ELF-1 (cell line): ENCODE measurements around the gene MSANTD1.

ENCODE experiments used
- DNase-seq: peaks from one replicate; pipeline ENCODE4 v3.0.0-alpha.2; 2016; ENCODE audit warnings: low read depth, low spot score

The MSANTD1 gene

DNA sequence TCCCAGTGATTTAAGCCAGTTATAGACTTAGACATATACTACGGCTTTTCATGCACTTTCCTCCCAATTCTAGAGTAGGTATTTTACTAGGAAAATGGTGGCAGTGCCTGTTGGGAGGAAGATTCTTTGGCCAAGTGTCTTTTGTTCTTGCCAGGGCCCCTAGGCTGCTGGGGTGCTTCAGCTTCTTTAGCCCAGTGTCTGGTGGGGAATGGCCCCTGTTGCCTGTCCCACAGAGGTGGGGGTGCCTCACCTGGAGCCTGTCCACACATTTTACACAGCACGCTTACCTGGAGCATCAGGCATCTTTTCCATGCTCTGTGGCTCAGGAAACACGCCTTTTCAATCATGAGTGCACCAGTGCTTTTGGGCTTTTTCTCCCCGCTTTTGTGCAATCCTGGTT, 33.2 kb upstream of the MSANTD1 start:
- DNase-seq = no peak

DNA sequence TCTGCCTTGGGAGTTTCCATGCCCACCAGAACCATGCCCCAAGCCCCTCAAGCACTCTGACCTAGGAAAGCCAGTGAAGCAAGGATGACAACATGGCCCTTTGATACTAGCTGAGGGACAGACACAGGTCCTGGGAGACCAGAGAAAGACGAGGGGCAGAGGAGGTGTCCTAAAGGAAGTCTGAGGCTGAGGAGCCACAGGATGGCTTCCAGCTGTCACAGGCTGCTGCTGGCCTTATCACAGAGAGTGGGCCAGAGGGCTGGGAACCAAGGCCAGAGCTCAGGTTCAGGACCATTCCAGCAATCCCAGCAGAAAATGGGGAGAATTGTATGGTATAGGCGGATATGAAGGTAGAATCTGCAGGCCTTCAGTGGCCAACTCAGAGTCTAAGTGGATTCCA, 31.7 kb upstream of the MSANTD1 start:
- no peak for DNase-seq

DNA sequence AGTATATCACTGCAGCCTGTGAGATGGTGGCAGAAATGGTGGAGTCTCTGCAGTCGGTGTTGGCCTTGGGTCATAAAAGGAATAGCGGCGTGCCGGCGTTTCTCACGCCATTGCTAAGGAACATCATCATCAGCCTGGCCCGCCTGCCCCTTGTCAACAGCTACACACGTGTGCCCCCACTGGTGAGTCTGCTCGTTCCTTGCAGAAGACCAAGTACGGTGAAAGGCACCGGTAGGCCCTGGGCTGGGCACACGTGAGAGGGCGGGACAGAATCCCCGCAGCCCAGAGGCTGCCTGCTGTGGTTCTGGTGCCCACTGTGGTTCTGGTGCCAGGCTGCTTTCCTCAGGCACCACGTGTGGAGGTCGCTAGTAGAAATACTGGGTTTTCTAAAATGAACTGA, 31.2 kb upstream of the MSANTD1 start:
- DNase-seq = no peak

DNA sequence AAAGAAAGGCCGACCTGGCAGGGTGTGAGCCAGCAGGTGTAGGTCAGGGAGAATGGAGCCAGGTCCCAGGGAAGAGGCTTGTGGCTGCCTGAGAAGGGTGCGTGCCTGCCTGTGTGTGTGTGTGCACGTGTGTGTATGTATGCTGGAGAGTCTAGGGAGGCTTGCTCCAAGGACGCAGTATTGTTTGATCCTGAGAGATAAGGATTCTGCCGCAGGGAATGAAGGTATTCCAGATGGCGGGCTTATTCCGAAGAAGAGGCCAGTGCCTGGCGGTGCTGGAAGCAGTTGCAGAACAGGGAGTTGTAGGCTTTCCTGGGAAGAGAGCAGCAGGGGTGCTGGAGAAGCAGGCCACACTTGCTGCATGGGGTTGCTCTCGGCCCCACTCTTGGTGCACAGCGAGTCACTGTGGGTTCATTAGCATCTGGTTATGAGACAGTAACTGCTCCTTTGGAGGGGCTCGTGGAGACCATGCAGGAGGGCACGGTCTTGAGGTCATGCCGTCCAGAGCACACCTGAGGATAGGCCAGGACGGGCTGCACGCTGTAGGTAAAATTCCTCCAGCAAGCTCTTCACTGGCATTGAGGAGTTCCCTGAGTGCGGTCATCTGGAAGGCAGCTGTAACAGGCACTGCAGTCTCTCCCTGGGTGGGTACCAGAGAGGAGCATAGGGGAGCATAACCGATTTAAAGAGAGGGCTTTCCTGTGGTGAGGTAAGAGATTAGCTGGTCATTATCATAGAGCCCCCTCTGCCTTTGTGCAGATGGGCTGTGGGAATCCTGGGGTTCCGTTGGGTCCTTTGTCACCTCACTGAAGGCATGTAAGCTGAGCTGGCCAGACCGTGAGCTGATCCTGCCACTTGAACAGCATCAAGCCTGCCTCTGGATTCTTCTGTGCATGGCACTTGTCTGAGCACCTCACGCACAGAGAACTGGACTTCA, 29.9 kb upstream of the MSANTD1 start:
- DNase-seq = no peak

DNA sequence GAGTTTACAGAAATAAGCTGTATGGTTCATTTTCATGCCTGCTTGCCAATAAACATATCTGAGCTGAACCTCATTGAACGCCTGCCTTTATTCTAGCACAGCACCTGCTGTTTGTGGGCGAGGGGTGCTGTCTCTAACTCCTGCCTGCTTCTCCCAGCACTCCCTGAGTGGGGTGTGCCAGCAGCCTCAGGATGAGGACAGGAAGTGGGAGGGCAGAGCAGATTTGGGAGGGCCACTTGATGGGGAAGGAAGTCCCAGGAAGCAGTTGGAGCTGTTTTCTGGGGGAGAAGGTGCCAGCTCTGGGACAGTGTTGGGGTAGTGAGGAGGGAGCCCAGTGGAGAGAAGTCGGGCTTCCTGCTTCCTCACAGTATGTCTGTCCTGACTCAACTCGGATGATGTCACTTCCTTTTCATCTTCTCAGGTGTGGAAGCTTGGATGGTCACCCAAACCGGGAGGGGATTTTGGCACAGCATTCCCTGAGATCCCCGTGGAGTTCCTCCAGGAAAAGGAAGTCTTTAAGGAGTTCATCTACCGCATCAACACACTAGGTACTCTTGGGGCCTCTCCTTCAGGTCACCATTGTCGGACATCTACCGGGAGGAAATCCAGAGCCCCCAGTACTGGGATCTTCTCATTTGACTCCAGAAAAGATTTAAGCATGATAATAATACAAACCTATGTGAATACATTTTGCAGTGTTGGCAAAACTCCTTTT, 29.0 kb upstream of the MSANTD1 start:
- no peak for DNase-seq

DNA sequence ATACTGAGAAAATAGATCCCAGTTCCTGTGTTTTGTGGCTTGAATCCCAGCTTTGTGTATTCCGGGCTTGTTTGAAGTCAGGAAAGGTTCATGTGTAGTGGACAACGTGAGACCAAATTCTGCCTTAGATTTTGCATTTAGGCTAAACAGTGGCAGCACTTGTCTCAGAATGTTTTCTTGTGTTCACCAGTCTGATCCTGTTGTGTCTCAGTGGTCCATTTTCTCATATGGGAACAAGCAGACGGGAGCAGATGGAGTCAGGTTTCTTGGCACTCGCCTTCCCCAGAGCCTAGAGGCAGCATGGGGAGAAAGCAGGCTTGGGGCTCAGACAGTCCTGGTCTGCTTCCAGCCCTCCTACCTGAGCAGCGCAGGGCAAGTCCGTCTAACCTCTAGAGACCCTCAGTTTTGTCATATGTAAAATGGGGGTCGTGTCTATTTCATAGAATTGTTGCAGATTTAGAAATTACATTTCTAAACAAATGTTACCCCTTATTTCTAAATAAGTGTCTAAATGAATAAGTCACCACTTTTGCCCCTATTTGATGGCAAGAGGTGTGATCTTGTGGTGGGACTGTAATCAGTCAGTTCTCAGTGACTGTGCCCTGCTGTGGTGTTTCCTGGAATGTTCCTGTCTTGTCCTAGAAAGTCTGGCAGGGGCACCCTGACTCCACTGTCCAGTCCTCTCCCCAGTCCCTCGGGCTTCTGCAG, 28.3 kb upstream of the MSANTD1 start:
- DNase-seq = no peak

DNA sequence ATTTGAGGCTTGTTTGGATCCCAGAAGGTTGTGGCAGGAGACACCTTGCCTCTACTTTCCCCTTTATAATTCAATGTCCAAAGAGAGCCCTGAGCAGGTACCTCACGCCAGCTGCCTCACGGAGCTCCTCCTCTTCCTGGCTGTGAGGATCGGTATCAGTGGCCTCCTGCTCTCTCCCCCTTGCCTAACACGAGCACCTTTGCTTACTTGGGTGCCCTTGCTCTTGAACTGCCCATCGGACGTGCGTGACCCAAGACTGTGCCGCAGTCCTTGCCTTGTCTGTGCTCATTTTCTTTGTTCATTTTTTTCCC, 27.8 kb upstream of the MSANTD1 start:
- DNase-seq = no peak

DNA sequence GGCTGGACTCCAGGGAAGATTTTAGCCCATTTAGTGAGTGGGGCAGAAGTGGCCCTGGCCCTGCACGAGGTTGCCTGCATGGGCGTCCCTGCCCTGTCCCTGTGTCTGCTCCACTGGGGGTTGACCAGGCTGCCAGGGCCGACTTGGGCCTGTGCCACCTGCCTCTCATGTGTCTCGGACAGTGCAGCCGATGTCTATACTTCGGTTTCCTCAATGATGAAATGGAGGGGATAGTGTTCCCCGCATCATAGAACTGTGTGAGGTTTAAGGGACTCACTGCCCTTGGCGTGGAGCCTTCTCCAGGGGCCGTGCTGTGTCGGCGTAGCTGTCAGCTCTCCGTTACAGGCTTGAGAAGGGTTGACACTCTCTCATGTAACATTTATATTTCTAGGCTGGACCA, 27.0 kb upstream of the MSANTD1 start:
- no peak for DNase-seq

DNA sequence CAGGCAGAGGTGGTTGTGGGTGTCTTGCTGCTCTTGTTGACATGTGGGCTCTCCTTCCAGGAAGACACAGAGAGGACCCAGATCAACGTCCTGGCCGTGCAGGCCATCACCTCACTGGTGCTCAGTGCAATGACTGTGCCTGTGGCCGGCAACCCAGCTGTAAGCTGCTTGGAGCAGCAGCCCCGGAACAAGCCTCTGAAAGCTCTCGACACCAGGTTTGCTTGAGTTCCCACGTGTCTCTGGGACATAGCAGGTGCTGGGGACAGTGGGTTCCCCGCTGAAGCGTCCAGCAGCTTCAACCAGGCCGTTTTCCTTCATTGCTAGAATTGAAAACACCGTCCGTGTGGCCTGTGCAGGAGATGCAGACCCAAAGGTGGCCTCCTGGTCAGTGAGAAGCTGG, 25.6 kb upstream of the MSANTD1 start:
- DNase-seq = no peak

DNA sequence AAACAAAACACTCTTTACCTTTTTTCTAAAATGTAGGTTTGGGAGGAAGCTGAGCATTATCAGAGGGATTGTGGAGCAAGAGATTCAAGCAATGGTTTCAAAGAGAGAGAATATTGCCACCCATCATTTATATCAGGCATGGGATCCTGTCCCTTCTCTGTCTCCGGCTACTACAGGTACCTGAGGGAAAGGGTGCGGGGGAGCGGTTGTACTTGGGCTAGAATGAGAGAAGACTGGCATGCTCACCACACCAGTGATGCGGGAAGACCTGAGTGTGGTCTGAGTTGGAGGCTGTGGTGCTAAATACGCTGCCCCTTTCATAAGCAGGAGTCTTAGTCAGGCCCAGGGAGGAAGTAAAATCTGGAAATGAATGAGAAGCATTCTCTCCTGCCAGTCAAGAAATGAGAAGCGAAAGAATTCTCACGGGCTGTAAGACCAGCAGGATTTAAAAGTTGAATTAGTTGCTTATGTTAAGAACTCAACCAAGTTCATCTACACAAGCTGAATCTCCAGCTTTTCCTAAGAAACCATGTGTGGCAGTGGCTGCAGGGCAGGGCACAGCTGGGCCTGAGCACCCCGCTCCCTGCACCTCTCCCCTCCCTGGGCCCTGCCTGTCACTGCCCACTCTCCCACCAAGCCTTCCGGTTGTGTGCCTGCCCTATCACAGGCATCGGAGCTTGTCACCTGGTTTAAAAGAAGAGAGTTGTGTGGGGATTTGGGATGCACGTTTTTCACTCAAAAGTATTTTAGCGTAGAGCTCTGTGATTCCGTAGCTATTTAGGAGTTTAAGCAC, 24.8 kb upstream of the MSANTD1 start:
- DNase-seq = no peak

DNA sequence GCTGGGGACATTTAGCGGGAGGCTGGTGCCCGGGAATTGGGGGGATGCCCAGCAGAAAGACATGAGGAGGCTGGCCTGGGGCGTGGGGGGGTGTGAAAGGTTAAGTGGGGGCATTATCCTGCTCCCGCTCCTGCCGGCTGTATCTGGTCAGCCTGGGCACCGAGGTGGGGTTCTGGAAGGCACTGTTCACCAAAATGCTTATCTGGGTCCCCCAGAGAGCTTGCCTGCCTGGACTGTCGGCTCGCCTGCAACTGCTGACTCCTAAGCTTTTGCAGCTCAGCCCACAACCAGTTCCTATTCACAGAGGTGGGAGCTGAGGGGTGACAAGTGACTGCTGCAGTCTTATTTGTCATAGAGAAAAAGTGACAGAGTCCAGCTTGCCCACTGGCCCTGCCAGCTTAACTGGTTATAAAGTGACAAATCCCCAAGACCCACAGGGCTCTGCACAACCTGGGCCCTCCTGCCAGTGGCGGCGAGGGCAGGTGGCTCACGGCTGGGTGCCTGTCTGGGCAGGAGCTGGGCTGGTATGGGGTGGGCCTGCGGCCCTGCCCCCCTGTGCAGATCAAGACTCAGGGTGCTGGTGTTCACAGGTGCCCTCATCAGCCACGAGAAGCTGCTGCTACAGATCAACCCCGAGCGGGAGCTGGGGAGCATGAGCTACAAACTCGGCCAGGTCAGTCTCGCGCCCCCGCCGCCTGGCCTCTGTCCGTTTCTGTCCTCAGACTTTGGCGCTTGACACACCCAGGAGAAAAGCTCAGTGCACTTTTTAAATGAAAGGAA, 23.7 kb upstream of the MSANTD1 start:
- DNase-seq = no peak

DNA sequence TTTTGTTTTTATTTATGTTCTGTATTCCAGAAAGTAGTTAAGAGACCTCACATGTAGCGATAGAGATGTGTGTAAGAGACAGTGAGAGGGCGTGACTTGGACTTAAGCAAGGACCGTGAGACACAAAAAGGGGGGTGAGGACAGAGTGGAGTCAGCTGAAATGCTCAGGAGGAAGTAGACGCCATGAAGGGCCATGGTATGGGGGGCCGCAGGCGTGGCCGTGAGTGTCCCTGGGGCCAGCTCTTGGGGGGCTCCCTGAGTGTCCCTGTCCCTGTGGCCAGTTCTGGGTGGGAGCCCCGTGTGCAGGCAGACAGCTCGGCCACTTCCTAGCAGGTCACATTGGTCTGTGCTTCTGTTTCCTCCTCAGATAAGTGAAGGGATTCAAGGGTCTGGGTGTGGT, 23.0 kb upstream of the MSANTD1 start:
- DNase-seq = no peak

DNA sequence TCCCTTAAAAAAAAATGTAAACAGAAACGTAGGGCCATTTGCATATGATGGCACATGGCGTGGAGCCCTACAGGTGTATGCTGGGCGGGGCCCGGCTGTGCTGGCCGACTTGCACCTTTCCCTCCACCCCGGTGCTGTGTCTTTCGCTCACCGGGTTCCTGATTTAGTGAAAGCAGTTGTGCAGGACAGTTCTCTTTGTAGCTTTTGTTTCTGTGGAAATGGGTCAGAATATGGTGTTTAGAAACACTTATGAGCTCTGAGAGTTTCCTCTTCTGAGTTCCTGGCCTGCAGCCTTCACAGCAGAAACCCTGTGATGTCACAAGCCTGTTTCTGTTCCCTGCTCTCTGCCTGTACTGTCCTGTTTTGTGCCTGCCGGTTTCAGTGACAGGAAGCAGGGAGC, 22.5 kb upstream of the MSANTD1 start:
- DNase-seq = no peak

DNA sequence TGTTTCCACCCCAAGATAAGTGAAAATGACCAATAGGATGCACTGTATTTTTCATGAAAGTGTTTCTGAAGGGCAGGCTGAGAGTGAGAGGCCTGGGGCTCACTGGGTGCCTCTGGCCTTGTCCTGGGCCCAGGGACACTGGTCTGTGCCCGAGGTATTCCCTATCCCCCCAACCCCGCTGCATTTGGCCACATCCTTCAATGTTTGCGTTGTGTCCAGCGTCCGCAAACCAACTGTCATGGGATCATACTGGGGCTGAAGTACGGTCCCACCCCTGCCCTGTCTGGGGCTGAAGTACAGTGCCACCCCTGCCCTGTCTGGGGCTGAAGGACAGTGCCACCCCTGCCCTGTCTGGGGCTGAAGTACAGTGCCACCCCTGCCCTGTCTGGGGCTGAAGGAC, 22.0 kb upstream of the MSANTD1 start:
- DNase-seq = no peak

DNA sequence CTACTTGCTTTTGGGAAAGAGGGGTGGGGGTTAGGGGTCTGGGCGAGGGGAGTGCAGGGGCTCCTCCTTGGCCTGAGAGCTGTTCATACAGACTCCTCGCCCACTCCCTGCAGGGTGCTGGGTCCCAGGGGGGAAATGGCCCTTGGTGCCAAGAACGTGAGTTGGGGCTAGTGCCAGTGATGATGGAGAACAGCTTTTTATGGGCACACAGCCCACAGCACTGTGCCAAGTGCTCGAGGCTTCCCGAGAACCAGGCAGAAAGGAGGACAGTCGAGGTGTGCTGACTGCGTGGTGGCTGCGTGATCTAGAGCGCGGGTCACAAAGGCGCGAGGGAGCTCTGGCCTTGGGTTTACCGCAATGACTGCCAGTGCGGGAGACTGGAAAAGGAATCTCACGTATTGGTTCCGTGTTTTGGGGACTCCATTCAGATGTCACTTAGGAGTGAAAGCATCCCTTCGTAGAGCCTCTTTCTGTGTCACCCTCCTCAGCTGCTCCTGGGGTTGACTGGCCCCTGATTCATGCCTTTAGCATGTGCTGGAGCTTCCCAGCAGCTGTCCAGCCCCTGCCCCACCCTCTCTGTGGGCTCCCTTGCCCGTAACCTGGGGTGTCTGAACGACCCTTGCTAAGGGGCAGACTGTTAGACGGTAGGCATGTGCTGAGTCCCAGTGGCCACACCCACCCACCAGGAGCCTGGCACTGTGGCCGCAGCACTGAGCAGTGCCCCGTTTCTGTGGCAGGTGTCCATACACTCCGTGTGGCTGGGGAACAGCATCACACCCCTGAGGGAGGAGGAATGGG, 20.9 kb upstream of the MSANTD1 start:
- no peak for DNase-seq

DNA sequence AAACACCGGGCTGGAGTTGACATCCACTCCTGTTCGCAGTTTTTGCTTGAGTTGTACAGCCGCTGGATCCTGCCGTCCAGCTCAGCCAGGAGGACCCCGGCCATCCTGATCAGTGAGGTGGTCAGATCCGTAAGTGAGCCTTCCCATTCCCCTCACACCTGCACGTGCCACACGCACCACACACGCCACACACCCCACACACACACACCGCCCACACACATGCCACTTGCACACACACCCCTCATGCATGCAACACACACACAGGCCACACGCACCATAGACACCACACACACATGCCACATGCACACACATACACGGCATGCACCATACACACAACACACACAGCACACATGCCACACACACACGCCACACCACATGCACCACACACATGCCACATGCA, 20.1 kb upstream of the MSANTD1 start:
- DNase-seq = no peak

DNA sequence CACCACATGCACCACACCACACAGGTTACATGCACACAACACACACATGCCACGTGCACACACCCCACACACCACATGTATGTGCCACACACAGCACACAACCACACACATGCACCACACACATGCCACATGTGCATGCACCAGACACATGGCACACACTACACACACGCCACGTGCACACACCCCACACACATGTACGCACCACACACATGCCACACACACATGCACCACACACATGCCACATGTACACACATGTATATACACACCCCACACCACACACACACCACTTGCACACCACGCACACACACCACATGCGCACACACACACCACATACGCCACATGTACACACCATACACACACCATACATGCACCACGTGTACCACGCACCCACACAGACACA, 19.6 kb upstream of the MSANTD1 start:
- no peak for DNase-seq

DNA sequence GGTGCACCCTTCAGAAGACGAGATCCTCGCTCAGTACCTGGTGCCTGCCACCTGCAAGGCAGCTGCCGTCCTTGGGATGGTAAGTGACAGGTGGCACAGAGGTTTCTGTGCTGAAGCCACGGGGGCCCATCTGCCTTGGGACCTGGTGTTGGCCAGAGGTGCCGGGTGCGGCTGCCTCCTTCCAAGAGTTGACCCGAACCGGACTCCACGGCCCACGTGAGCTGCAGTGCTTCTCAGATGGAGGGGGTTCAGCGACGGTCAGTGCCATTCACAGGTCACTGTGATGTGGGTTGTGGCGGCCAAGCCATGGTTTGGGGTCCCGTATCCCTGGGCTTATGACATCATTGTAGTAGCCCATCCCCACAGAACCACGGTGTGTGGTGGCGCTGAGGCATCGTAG, 19.0 kb upstream of the MSANTD1 start:
- no peak for DNase-seq

DNA sequence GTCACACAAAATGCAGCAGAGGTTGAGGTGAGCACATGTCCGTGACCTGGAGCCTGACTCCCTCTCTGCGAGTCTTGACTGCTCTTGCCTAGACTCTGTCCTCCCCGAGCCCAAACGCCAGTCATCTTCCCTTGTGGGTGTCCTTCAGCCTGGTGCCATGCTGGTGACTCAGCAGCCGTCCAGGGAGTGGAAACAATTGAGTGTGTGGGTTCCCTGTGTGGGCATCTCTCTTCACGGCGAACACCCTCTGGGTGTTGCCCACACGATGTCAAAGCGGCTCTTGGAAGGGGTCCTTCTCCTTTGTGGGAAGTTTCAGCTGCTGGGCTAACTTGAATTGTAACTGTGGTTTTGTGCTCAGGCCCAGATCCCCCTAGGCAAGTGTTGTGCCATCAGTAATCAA, 17.5 kb upstream of the MSANTD1 start:
- DNase-seq = no peak

DNA sequence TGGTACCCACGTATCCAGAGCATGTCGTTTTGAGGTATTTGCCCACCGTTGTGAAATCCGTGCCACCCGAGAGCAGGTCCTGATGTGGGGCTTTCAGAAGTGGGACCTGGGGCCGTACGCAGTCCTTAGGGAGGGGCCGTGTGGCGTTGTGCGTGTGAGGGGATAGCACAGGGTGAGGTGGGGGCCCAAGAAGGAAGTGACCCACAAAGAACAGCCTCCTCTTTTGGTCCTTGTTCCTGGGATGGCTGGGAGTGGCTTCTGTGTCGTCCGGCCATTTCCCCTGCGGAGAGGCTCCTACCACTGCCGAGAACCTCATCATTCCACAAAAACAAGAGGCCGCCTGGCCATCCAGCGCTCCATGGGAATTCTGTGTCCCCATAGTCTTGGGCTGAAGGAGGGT, 17.0 kb upstream of the MSANTD1 start:
- DNase-seq = no peak
